Cardiac fibroblast (primary cell): Measurements from ENCODE around the gene FMN1.

Experiments
- DNase-seq, 2 donors: peaks; one replicate each; pipeline versions ENCODE4 v3.0.0 to v3.0.0-alpha.2; 2010; ENCODE audit warnings: low read depth in 2 of 2
- H3K4me3 ChIP-seq, 2 donors: replicated peaks in 1 of 2; 1 replicate in 1 of 2; 2 replicates in 1 of 2; pipeline ENCODE4 v1.5.1; 2011; ENCODE audit warnings: low read depth in 2 of 2, low read length in 2 of 2, mild to moderate bottlenecking in 2 of 2, moderate library complexity in 1 of 2
- CTCF ChIP-seq: IDR thresholded peaks from one replicate; pipeline ENCODE4 v1.5.1; 2011; ENCODE audit warnings: low read depth, mild to moderate bottlenecking, low read length, inconsistent platforms

FMN1 gene

GRCh38 chr15:32743411-32744140, 450.9 kb downstream of the FMN1 start:
- no peak overlapping the region for H3K4me3 ChIP-seq
- TF ChIP-seq CTCF = no peak
- peak; percentile 39 to 55 for DNase-seq

- peak in 1 of 2 donors; percentile 41 for DNase-seq
- no peak for TF ChIP-seq CTCF
- H3K4me3 ChIP-seq = no peak overlapping the region
Measured at GRCh38 chr15:32739522-32740063, 454.9 kb downstream of the FMN1 start.

- H3K4me3 ChIP-seq = no peak overlapping the region
- no peak for TF ChIP-seq CTCF
- DNase-seq = peak in 1 of 2 donors; percentile 44
Measured at GRCh38 chr15:32738666-32739065, 455.8 kb downstream of the FMN1 start.

DNA sequence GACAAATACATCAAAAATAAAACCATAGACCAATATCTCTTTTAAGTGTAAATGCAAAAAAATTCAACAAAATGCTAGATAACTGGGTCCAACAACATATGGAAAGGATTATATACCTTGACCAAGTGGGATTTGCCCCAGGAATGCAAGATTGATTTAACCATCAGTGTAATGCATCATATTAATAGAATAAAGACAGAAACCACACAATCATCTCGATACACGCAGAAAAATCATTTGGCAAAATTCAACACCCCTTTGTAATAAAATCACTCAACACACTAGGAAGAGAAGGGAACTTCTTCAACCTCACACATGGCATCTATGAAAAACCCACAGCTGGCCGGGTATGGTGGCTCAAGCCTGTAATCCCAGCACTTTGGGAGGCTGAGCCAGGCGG, 457.2 kb downstream of the FMN1 start:
- DNase-seq = peak in 1 of 2 donors; percentile 38
- H3K4me3 ChIP-seq = no peak overlapping the region
- TF ChIP-seq CTCF = no peak

DNA sequence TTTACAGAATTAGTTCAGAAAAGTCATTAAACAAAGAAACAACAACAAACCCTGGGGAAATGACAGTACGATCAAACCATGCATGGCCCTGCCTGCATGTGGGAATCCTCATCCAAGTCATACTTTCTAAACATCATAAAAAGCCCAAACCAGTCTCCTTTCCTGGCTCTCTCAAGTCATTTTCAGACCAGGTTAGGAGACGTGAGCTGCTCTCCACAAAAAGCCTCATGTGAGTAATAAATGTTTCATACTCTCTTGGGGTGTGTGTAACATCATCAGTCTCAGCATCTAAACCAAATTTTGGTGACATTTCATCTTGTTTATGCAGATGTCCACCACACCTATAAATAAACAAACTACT, 457.8 kb downstream of the FMN1 start:
- no peak overlapping the region for H3K4me3 ChIP-seq
- peak in 1 of 2 donors; percentile 52 for DNase-seq
- no peak for TF ChIP-seq CTCF

GRCh38 chr15:32735989-32736700, 458.4 kb downstream of the FMN1 start:
- peak in 1 of 2 donors; percentile 32 for DNase-seq
- TF ChIP-seq CTCF = no peak
- no peak overlapping the region for H3K4me3 ChIP-seq
